ENCODE measurements around the gene MS4A18.

Gene MS4A18

DNA sequence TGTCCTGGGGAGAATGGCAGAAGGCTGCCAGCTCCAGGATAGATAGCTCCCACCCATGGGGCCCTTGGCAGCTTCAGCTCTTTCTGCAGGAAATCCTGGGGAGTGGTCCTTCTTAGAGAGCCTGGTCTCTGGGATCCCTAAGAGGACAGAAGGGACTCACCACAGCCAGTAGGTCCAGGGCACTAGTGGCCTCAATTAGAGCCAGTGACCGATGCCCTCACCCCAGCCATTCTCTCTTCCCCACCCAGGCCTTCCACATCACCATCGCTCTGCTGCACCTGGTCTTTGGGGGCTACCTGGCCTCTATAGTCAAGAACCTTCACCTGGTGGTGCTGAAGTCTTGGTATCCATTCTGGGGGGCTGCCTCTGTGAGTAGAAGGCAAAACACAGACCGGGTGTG lies 66.2 kb downstream of the MS4A18 start:
- no peak for DNase-seq

GRCh38 chr11:60791153-60791933 lies 66.8 kb downstream of the MS4A18 start:
- no peak for DNase-seq

DNA sequence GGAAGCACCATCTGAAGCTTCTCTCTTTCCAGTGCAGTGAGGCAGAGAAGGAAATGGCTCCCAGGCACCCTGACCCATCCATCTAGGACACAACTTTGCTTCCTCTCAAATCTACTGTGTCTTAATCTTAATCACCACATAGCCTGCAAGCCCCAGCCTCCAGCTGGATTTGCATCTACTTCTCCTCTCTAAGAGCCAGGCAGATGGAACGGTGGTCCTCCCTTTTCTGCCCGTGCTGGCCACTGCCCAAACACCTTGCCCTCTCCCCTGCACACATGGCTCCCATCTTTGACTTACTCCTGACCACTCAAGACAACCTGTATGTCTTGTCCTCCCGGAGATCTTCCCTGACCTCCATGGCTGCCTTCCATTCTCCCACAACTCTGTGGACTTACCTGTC lies 68.0 kb downstream of the MS4A18 start:
- no peak for DNase-seq
